ENCODE measurements around the gene ST13.

Gene ST13

DNA sequence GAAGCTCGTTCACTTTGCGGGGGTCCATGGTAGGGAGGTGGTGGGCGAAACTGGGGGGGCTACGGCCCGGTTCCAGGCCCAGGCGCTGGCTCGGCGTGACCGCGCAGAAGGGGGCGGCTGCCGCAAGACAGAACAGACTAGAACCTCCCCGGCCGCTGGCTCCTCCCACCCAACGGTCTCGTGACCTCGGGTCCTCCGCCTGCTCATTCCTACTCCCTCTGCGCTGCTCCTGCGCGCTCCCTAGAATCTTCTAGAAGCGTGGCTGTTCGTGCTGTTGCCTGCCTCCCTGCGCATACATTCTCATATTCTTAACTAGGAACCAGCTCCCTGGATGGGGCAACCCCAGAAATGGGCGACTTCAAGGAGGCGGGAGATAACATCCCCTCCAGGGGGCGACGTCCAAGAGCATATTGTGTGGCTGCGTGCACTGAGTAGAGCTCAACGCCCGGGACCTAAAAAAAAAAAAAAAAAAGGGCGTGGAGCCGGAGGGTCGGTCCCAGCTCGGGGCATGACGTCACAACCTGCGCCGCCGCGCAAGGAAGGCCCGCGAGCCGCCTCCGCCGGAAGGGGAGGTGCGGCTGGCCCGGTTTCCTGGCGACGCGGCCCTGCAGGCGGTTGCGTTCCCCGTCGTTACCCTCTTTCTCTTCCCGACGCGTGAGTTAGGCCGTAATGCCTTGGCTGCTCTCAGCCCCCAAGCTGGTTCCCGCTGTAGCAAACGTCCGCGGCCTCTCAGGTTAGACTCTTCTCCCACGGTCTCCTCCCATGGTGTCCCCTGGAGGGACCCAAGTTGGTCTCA lies at the start of gene ST13, which contains the start of gene XPNPEP3:
Gene ST13, minus strand, starts transcription at position 127 of the 796 bp plus-strand sequence. Its CDS starts 99 bp downstream, at position 28.
Gene XPNPEP3, plus strand, starts transcription at position 636 of the 796 bp plus-strand sequence. Its CDS starts 34 bp downstream, at position 670.
- peak within 1 kb of the TSS; percentile 98 for H3K27ac ChIP-seq
- TF ChIP-seq, protein P1, sequence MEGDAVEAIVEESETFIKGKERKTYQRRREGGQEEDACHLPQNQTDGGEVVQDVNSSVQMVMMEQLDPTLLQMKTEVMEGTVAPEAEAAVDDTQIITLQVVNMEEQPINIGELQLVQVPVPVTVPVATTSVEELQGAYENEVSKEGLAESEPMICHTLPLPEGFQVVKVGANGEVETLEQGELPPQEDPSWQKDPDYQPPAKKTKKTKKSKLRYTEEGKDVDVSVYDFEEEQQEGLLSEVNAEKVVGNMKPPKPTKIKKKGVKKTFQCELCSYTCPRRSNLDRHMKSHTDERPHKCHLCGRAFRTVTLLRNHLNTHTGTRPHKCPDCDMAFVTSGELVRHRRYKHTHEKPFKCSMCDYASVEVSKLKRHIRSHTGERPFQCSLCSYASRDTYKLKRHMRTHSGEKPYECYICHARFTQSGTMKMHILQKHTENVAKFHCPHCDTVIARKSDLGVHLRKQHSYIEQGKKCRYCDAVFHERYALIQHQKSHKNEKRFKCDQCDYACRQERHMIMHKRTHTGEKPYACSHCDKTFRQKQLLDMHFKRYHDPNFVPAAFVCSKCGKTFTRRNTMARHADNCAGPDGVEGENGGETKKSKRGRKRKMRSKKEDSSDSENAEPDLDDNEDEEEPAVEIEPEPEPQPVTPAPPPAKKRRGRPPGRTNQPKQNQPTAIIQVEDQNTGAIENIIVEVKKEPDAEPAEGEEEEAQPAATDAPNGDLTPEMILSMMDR (conservative IDR thresholded peaks at IDR 0.05), result no peak

DNA sequence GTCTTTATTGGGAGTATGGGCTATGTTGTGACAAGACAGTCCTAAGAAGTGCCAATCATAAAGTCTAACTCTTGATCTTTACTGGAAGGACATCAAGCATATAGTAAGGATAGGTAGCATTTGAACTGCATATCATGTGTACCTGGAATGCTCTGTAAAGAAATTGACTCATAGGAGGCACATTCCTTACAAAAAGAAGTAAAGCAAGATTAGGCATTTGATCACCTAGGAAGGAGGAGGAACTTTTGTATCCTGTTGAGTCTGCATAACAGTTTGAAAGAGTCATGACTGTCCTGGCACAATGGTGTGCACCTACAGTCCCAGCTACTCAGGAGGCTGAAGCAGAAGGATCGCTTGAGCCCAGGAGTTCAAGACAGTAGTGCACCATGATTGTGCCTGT lies 47.7 kb upstream of the ST13 start:
- H3K27ac ChIP-seq, result no peak overlapping the region
- TF ChIP-seq, protein P1 (conservative IDR thresholded peaks at IDR 0.05), result no peak

DNA sequence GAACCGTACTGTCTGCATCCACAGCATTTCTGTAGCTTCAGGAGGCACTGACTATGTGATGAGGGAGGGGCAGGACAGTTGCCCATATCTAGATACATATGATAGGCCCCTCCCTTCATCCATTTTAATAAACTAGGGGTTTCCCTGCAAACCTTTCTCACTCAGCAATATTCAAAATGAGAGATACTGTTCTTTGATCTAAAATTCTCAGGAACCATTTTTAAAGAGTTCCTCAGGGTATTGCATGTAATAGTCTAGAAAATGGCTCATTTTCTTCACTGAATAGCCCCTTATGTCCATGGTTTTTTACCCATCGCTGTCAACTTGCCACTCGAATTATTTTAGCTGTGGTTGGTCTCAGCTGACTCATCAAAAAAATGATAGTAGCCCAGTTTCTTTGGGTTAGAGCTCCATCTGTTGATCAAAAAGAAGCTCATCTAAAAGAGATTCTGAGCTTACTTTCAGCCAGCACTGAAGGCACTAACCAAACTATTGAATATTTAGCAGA lies 42.5 kb upstream of the ST13 start:
- H3K27ac ChIP-seq, result no peak overlapping the region

DNA sequence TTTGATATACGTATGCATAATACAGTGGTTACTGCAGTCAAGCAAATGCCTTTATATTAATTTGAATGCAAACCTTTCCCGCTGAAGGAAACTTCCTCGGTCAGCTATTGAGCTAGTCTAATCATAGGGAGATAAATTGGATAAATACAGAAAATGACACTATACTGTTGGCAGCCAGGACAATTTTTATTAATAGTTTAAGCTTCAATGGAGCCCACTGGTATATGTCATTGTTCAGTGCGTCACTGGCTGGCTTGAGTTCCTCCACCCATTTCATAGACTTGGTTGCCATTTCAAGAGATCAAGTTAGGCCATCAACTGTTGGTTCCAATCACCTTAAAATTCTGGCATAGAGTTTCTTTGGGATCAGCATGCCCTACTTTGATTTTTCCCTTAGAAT lies 38.0 kb upstream of the ST13 start:
- H3K27ac ChIP-seq, result no peak overlapping the region
- TF ChIP-seq, protein P1 (conservative IDR thresholded peaks at IDR 0.05), result no peak

More for the DNA sequence above, 42.5 kb upstream of the ST13 start:
- TF ChIP-seq, protein P1 (conservative IDR thresholded peaks at IDR 0.05), result peak; percentile 73

DNA sequence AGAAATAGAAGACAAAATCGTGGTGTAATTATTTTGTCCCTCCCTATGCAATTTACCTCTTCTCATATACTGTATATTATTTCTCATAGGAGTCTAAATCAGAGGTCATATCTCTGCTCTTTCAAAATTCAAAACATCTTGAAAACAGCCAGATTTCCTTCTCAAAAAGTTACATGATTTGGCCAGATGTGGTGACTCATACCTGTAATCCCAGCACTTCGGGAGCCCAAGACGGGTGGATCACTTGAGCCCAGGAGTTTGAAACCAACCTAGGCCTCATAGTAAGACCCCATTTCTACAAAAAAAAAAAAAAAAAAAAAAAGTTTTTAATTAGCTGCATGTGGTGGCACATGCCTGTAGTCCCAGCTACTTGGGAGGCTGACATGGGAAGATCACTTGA lies 34.4 kb upstream of the ST13 start:
- TF ChIP-seq, protein P1 (conservative IDR thresholded peaks at IDR 0.05), result no peak
- H3K27ac ChIP-seq, result no peak overlapping the region

DNA sequence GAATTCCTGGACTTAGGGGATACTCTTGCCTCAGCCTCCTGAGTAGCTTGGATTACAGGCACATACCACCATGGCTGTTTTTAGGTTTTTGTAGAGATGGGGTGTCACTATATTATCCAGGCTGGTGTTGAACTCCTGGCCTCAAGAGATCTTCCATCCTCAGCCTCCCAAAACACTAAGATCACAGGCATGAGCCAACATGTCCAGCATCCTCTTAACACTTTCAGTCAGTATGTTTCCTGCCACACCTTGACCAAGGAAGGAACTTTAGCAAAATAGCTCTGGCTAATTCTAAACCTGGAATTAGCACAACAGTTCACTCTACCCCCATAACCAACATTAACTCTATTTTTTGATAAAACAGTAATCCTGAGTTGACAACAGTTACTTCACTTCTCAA lies 32.7 kb upstream of the ST13 start:
- H3K27ac ChIP-seq, result no peak overlapping the region
- TF ChIP-seq, protein P1 (conservative IDR thresholded peaks at IDR 0.05), result no peak

DNA sequence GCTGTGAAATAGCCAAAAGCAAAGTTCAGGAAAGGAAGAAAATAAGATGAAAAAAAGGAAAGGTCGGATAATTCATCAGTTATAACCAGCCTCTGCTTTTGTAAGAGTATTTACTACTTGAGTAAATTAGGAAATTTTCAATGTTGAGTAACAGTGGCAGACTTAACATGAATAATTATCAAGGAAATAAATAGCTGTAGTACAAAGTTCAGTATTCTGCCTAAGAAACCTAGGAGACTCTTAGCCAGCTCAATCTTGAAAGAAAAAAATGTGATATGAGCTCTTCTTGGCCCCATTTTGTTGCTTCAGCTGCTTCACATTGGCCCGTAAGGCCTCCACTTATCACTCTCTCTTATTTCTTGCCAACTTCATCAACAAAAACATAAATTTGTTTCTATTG lies 22.5 kb upstream of the ST13 start:
- no peak overlapping the region for H3K27ac ChIP-seq
- TF ChIP-seq, protein P1 (conservative IDR thresholded peaks at IDR 0.05), result no peak

Measured in VCaP (cell line).